ENCODE results near the gene NRM.

GRCh38 chr6:30705620-30706019, 14.8 kb upstream of the NRM start:
- TF ChIP-seq ZFX (IDR thresholded peaks at IDR 0.05): no peak
- no peak for TF ChIP-seq CTCF (conservative IDR thresholded peaks at IDR 0.05)
